Mesothelial cell of epicardium (in vitro differentiated cells): ENCODE measurements around the gene FXYD1. TPM values are rescaled to one million over a fixed set of nuclear protein-coding genes. Genes with fewer than 3 reads are reported as not detected.

Source experiments
- DNase-seq, 2 experiments: peaks; one replicate each; pipeline ENCODE4 v3.0.0; 2021; ENCODE audit warnings: low spot score in 2 of 2; ENCODE audit not compliant: unreplicated experiment in 2 of 2
- H3K27ac Mint-ChIP-seq: 2 replicates; pipeline ENCODE4 v1.8.0; 2021; ENCODE audit warnings: mixed read lengths
- H3K27me3 Mint-ChIP-seq: 2 replicates; pipeline ENCODE4 v1.8.0; 2021; ENCODE audit warnings: low read depth, mixed read lengths
- H3K36me3 Mint-ChIP-seq: 2 replicates; pipeline ENCODE4 v1.8.0; 2021; ENCODE audit warnings: mixed read lengths
- H3K4me1 Mint-ChIP-seq: 2 replicates; pipeline ENCODE4 v1.8.0; 2021; ENCODE audit warnings: mixed read lengths
- H3K4me3 Mint-ChIP-seq: 2 replicates; pipeline ENCODE4 v1.8.0; 2021; ENCODE audit warnings: mild to moderate bottlenecking, moderate library complexity, mixed read lengths
- H3K9me3 Mint-ChIP-seq: 2 replicates; pipeline ENCODE4 v1.8.0; 2021; ENCODE audit warnings: mixed read lengths
- total RNA-seq: library from RNA; stranded (reverse); gene quantifications from 3 replicates; pipeline ENCODE4 v1.2.1, GENCODE V29; 2021
- TF ChIP-seq, protein P1 (sequence below): fragments of 200-600 bp; sonication (generic); IDR thresholded peaks from one replicate; pipeline ENCODE4 v1.5.0; 2021; ENCODE audit warnings: antibody characterized with exemption; ENCODE audit not compliant: unreplicated experiment

FXYD1 gene
- total RNA-seq, 1 donor from 2014 or later, result 3.6 TPM

- Mint-ChIP-seq H3K36me3 (peaks cover 3% of the 10 kb centered on the region), H3K4me3 (peak overlapping the region; percentile 82), H3K27me3 (peaks cover 33% of the 10 kb centered on the region), H3K9me3 (no peaks in the 10 kb centered on the region), H3K27ac (no peak overlapping the region), H3K4me1 (peaks cover 22% of the 10 kb centered on the region)
- TF ChIP-seq, protein P1, sequence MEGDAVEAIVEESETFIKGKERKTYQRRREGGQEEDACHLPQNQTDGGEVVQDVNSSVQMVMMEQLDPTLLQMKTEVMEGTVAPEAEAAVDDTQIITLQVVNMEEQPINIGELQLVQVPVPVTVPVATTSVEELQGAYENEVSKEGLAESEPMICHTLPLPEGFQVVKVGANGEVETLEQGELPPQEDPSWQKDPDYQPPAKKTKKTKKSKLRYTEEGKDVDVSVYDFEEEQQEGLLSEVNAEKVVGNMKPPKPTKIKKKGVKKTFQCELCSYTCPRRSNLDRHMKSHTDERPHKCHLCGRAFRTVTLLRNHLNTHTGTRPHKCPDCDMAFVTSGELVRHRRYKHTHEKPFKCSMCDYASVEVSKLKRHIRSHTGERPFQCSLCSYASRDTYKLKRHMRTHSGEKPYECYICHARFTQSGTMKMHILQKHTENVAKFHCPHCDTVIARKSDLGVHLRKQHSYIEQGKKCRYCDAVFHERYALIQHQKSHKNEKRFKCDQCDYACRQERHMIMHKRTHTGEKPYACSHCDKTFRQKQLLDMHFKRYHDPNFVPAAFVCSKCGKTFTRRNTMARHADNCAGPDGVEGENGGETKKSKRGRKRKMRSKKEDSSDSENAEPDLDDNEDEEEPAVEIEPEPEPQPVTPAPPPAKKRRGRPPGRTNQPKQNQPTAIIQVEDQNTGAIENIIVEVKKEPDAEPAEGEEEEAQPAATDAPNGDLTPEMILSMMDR, result no peak
- DNase-seq, result no peak
Observed at GRCh38 chr19:35155981-35156672, 17.5 kb downstream of the FXYD1 start.

DNA sequence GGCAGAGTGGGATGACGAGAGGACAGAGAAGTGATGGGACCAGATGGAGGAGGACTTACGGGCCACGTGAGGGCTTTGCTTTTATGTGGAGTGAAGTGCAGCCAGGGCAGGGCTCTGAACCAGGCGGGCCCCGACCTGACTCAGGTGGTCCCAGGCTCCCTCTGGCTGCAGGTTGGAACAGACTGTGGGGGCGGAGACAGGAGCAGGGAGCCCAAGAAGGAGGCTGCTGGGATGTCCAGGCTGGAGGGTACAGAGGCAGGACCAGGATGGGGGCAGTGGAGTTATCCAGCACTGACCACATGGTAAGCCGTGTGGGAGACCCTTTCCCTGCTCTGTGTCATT lies 18.0 kb downstream of the FXYD1 start:
- peaks cover 8% of the 10 kb centered on the region for H3K36me3 Mint-ChIP-seq

DNA sequence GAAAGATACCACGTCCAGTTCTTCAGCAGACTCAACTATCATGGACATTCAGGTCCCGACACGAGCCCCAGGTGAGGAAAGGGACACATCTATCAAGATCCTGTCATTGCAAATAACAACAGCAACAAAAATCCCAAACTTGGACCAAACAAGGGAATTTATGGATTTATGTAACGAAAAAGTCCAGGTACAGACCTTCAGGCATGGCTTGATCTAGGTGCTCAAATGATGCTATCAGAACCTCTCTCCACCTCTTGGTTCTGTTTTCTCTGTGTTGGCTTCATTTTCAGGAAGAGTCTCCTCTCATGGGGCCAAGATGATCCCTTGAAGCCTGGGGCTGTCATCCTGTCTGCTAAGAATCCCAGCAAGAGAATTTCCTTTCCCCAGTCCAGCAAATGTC lies 18.8 kb downstream of the FXYD1 start:
- DNase-seq, result no peak
- TF ChIP-seq, protein P1, result no peak
- H3K36me3 Mint-ChIP-seq, result peaks cover 9% of the 10 kb centered on the region
- no peak overlapping the region for H3K27ac Mint-ChIP-seq
- no peak overlapping the region for H3K4me3 Mint-ChIP-seq
- peaks cover 18% of the 10 kb centered on the region for H3K4me1 Mint-ChIP-seq
- H3K9me3 Mint-ChIP-seq, result peaks cover 5% of the 10 kb centered on the region
- peaks cover 29% of the 10 kb centered on the region for H3K27me3 Mint-ChIP-seq

More for the DNA sequence above, 18.0 kb downstream of the FXYD1 start:
- Mint-ChIP-seq H3K27ac (no peak overlapping the region), H3K4me1 (peaks cover 22% of the 10 kb centered on the region), H3K9me3 (no peaks in the 10 kb centered on the region), H3K4me3 (no peak overlapping the region), H3K27me3 (peaks cover 33% of the 10 kb centered on the region)
- DNase-seq, result no peak
- TF ChIP-seq, protein P1, result no peak

- peaks cover 8% of the 10 kb centered on the region for H3K4me1 Mint-ChIP-seq
- no peak for DNase-seq
- TF ChIP-seq, protein P1, result no peak
- H3K27me3 Mint-ChIP-seq, result peaks cover 18% of the 10 kb centered on the region
- H3K9me3 Mint-ChIP-seq, result peaks cover 14% of the 10 kb centered on the region
- H3K4me3 Mint-ChIP-seq, result no peak overlapping the region
- no peak overlapping the region for H3K27ac Mint-ChIP-seq
- peaks cover 21% of the 10 kb centered on the region for H3K36me3 Mint-ChIP-seq
Observed at GRCh38 chr19:35159606-35160005, 21.0 kb downstream of the FXYD1 start.

DNA sequence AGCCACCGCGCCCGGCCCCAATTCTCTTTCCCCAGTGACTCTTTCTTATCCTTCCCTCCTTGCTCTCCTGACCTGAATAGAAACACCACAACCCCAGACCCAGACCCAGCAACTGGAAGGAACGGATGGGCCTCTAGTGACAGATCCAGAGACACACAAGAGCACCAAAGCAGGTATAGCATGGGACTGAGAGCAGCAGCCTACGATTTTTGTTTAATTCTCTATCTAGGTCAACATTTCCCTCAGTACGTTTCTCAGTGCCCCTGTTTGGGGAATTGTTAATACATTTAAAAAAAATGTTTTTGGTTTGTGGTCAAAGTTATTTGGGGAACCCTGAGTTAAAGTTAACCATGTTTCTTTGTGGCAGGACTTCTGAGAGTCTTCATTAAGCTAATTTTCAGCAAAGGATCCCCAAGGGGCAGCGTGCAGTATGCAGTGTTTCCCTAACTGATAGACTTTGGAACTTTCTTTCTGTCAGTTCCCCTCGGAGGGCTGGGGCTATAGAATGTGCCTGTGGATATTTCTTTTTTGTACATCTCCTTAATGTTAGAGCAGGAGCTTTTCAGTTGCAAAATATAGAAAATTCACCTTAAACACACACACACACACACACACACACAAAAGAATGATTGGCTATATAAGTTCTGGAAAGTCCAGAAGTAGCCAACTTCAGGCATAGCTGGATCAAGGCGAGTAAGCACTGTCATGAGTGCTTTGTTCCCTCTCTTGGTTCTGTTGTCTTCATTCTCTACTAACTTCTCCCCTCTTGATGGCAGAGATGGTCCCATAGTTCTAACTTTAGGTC lies 22.2 kb downstream of the FXYD1 start:
- peaks cover 8% of the 10 kb centered on the region for H3K27me3 Mint-ChIP-seq
- H3K4me3 Mint-ChIP-seq, result no peak overlapping the region
- peaks cover 28% of the 10 kb centered on the region for H3K36me3 Mint-ChIP-seq
- H3K9me3 Mint-ChIP-seq, result peaks cover 21% of the 10 kb centered on the region
- no peak for DNase-seq
- no peak overlapping the region for H3K27ac Mint-ChIP-seq
- TF ChIP-seq, protein P1, result no peak
- H3K4me1 Mint-ChIP-seq, result no peaks in the 10 kb centered on the region
